HG03558 (cell line): ENCODE data around the gene KLRG1.

Experiments
- ATAC-seq: cut with Tn5 transposase; IDR thresholded peaks from one replicate; pipeline ENCODE4 v1.9.1; 2021; ENCODE audit warnings: moderate number of reproducible peaks; ENCODE audit not compliant: unreplicated experiment; ENCODE audit errors: extremely low read depth

Gene KLRG1

DNA sequence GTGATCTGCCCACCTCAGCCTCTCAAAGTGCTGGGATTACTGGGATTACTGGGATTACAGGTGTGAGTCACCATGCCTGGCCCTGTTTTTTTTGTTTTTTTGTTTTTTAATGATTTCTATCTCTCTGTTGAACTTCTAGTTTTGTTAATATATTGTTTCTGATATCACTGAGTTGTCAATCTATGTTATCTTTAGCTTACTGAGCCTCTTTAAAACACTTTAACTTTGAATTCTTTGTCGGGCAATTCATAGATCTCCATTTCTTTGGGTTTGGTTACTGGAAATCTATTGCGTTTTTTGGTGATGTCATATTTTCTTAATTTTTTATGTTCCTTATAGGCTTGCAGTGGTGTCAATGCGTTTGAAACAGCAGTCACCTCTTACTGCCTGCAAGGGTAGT, 9.2 kb upstream of the KLRG1 start:
- ATAC-seq = no peak

- no peak for ATAC-seq
Observed at GRCh38 chr12:8985213-8985754, 4.1 kb upstream of the KLRG1 start.

GRCh38 chr12:8987163-8987562, 2.2 kb upstream of the KLRG1 start:
- ATAC-seq = no peak

DNA sequence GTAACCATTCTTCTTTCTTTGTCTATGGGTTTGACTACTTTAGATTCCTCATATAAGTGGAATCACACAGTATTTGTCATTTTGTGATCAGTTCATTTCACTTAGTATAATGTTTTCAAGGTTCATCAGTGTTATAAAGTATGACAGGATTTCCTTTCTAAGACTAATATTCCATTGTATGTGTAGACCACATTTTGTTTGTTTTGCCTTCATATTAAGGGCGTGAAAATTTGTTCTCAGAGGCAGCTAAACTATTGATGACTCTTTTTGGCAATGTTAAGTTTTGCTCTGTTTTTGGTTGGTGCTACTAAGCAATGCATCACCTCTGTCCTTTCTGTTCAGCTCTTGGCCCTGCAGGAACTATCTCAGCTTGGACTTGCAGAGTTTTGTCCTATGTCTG, 1.7 kb upstream of the KLRG1 start:
- ATAC-seq = no peak

- no peak for ATAC-seq
Observed at GRCh38 chr12:8991371-8992345, 2.3 kb downstream of the KLRG1 start.

GRCh38 chr12:8993827-8994226, 4.5 kb downstream of the KLRG1 start:
- no peak for ATAC-seq

- no peak for ATAC-seq
Observed at GRCh38 chr12:8995021-8995775, 5.9 kb downstream of the KLRG1 start.

DNA sequence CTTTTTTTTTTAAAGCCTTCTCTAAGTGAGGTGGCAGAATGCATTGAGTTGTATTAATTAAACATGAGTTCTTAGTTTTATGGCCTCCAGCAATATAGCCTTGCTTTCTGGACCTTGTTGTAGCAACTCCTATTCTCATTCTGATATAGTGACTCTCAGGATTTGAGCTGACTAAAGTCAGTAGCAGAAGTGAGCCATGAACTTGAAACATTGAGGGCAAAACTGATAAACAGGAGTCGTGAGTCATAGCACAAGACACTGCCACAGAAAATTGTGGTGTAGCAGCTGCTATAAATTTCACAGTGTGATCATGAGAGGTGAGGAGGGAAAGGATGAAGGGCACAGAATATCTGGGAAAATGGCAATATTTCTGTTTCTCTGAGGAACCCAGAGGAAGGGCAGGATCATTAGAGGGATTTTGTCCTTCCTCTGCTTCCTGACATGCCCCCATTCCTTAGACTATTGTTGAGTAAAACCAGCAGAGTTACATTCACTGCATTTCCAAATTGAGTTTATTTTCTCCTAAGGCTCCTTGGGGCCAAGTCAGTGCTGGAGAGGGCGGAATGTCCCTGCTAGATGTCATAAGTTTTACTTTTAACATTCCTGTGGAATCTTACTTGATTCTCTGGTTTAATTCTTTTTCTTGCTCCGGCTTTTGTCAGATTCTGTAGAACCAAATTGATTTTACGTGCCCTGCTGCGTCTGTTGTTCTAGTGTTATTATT, 7.5 kb downstream of the KLRG1 start:
- peak; percentile 98 for ATAC-seq

DNA sequence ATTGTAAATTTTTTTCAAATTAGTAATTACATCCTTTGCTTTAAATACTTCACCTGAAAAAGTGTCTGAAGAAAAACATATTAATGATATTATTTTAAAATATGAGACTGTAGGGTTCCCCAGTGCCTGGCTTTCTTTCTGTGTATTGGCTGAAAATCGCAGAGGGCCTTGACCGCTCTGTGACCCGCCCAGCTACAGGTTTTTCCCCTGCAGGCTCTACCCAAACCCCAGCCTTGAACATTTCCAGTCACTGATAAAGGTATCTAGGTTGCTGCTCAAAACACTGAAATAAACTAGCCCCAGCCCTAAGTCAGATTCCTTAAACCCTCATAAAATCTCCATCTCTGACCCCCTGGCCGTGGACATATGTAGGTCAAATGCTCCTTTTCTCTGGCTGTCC, 11.9 kb downstream of the KLRG1 start:
- ATAC-seq = no peak

- no peak for ATAC-seq
Observed at GRCh38 chr12:9002335-9002734, 13.0 kb downstream of the KLRG1 start.

- no peak for ATAC-seq
Observed at GRCh38 chr12:9022592-9022991, 33.2 kb downstream of the KLRG1 start.

DNA sequence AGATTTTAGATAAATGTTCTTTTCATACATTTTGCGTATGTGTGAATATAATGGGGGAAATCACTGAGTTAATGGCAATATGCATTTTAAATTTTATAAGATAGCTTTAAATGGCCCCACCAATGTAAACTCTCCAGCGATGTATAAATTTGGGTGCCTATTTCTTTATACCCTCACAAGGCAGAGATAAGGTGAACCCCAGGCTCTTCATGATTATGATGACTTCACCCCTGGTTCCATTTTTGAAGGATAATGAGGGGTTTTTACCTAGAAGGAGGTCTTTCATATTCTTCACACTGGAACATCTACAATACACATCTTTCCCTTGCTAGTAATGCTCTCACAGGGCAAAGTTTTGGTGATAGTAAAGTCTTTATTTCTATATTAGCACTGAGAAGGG, 35.2 kb downstream of the KLRG1 start:
- ATAC-seq = no peak

GRCh38 chr12:9027161-9028059, 38.1 kb downstream of the KLRG1 start:
- no peak for ATAC-seq

GRCh38 chr12:9030776-9031175, 41.4 kb downstream of the KLRG1 start:
- ATAC-seq = no peak

GRCh38 chr12:9032202-9032964, 43.0 kb downstream of the KLRG1 start:
- no peak for ATAC-seq

- no peak for ATAC-seq
Observed at GRCh38 chr12:9033265-9033887, 44.0 kb downstream of the KLRG1 start.

DNA sequence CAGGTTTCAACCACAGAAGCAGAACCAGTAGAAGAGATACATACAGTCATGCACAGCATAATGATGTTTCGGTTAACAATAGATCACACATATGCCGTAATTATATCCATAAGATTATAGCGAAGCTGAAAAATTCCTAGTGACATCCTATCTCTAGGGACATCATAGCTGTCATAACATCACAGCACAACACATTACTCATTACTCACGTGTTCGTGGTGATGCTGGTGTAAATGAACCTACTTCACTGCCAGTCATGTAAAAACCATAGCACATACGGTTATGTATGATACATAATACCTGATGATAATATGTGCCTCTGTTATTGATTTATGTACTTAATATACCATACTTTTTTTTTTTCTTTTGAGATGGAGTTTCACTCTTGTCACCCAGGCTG, 44.7 kb downstream of the KLRG1 start:
- no peak for ATAC-seq

GRCh38 chr12:9036227-9036626, 46.9 kb downstream of the KLRG1 start:
- ATAC-seq = no peak
